ENCODE data around the gene LRRN2. TPM values are rescaled to one million over a fixed set of nuclear protein-coding genes. Genes with fewer than 3 reads are reported as not detected.
A peak's percentile ranks its signal among the peaks of the same experiment; 100 is the strongest.

LRRN2 gene
- total RNA-seq, 1 donor from 2014 or later = 3.9 TPM

DNA sequence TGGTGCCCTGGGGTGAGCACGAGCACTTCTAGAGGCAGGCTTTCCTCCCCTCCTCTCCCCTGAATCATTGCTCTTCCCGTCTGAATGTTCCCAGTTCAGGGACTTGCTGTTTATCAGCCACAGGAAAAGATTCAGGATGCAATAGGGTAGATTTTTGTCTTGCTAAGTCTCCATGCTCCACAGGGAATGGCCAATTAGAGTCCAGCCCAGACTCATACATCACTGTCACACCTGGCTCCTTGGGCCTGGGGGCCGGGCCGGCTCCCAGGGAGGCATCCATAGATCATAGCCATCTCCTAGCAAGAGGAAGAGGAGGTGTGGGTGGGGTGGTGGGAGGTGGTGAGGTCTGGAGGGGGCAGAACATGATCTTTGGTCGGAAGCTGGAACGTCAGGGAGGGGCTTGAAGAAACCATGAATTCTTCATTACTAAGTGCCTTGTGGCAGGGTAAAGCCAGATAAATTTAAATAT, 83.4 kb downstream of the LRRN2 start:
- no peak overlapping the region for H3K27ac Mint-ChIP-seq
- peaks cover 45% of the 10 kb centered on the region for H3K27me3 Mint-ChIP-seq (ENCODE audit: low read depth)
- peaks cover 4% of the 10 kb centered on the region for H3K4me1 Mint-ChIP-seq
- no peak overlapping the region for H3K4me3 Mint-ChIP-seq
- H3K36me3 Mint-ChIP-seq = no peaks in the 10 kb centered on the region
- H3K9me3 Mint-ChIP-seq = no peaks in the 10 kb centered on the region
- TF ChIP-seq, protein P1, sequence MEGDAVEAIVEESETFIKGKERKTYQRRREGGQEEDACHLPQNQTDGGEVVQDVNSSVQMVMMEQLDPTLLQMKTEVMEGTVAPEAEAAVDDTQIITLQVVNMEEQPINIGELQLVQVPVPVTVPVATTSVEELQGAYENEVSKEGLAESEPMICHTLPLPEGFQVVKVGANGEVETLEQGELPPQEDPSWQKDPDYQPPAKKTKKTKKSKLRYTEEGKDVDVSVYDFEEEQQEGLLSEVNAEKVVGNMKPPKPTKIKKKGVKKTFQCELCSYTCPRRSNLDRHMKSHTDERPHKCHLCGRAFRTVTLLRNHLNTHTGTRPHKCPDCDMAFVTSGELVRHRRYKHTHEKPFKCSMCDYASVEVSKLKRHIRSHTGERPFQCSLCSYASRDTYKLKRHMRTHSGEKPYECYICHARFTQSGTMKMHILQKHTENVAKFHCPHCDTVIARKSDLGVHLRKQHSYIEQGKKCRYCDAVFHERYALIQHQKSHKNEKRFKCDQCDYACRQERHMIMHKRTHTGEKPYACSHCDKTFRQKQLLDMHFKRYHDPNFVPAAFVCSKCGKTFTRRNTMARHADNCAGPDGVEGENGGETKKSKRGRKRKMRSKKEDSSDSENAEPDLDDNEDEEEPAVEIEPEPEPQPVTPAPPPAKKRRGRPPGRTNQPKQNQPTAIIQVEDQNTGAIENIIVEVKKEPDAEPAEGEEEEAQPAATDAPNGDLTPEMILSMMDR (IDR thresholded peaks at IDR 0.05; ENCODE audit: unreplicated experiment) = no peak
- DNase-seq (ENCODE audit: low spot score in 2 of 2, unreplicated experiment in 2 of 2) = no peak

DNA sequence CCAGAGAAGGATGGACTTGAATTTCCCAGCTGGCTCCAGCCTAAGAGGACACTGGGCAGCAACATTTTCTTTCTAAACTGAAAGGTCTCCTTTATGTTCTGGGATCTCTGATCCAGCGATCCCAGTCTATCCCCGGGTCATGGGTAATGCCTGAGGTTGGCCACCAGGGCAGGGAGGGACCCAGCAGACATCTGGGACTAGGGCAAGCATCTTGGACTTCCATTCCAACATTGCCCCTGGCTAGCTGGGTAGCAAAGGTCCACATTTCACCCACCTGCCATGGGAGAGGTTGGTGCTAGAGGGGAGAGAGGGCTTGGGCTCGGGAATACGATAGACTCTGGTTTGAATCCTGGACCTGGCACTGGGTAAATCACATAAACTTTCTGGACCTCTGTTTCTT, 84.6 kb downstream of the LRRN2 start:
- DNase-seq (ENCODE audit: low spot score in 2 of 2, unreplicated experiment in 2 of 2) = no peak
- no peaks in the 10 kb centered on the region for H3K9me3 Mint-ChIP-seq
- H3K27me3 Mint-ChIP-seq (ENCODE audit: low read depth) = peaks cover 43% of the 10 kb centered on the region
- no peaks in the 10 kb centered on the region for H3K36me3 Mint-ChIP-seq
- H3K27ac Mint-ChIP-seq = no peak overlapping the region
- TF ChIP-seq, protein P1 (IDR thresholded peaks at IDR 0.05; ENCODE audit: unreplicated experiment) = peak; percentile 32
- H3K4me1 Mint-ChIP-seq = peaks cover 4% of the 10 kb centered on the region
- no peak overlapping the region for H3K4me3 Mint-ChIP-seq

DNA sequence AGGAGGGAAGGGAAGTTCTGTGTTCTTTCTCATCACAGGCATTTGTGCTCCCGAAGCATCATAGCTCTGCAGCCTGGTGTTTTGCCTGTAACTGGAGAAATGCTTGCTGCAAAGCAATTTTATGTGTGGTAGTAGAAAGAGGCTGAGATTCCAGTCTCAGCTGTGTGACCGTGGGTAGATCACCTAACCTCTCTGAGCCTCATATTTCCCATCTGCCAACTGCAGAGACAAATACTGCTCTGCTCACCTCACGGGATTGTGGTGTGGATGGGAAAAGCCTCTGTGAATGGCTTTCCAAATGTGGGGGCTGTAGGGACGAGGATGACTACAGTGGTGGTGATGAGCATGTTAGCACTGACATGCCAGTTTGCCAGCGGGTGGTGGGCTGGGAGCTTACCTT, 85.3 kb downstream of the LRRN2 start:
- DNase-seq (ENCODE audit: low spot score in 2 of 2, unreplicated experiment in 2 of 2) = no peak
- Mint-ChIP-seq H3K27me3 (ENCODE audit: low read depth) (peaks cover 42% of the 10 kb centered on the region), H3K4me3 (no peak overlapping the region), H3K4me1 (peaks cover 4% of the 10 kb centered on the region), H3K36me3 (no peaks in the 10 kb centered on the region), H3K9me3 (no peaks in the 10 kb centered on the region), H3K27ac (no peak overlapping the region)
- TF ChIP-seq, protein P1 (IDR thresholded peaks at IDR 0.05; ENCODE audit: unreplicated experiment) = no peak

DNA sequence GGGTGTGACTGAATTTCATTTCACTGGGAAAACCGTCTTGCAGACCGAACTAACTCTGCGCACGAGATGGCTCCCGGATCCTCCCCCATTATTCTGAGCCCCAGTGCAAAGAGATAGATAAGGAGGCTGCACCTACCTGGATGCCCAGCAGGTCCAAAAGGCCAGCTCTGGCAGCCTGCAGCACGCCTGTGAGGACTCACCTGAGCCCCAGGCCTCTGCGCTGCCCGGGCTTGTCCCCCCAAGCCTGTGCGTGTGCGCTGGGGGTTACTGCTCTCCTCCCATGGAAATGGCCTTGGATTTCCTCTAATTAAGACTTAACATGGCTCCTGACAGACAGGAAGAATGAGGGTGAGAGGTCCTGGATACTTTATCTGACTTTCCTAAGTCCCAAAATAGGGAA, 85.9 kb downstream of the LRRN2 start:
- Mint-ChIP-seq H3K36me3 (no peaks in the 10 kb centered on the region), H3K27me3 (ENCODE audit: low read depth) (peaks cover 42% of the 10 kb centered on the region), H3K4me3 (no peak overlapping the region), H3K4me1 (peaks cover 4% of the 10 kb centered on the region), H3K27ac (no peak overlapping the region), H3K9me3 (no peaks in the 10 kb centered on the region)
- DNase-seq (ENCODE audit: low spot score in 2 of 2, unreplicated experiment in 2 of 2) = no peak
- TF ChIP-seq, protein P1 (IDR thresholded peaks at IDR 0.05; ENCODE audit: unreplicated experiment) = no peak

DNA sequence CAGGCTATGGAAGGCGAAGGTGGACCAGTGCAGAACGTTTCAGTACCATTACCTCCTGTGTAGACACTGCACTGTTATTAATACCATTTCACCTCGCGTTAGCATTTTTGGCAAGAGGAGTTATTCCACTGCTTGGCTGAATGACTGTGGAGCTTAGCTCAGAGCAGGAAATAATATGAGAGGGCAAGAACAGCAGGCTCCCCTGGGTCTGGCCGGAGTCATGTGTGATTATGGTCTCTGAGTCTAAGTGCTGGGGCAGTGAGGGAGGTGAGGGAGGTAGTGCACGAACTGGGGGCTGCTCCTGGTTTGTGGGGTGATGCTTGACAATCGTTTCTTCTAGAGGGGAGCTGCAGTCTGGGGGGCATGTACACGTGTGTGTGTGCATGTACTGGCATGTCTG, 86.4 kb downstream of the LRRN2 start:
- Mint-ChIP-seq H3K27me3 (ENCODE audit: low read depth) (peaks cover 37% of the 10 kb centered on the region), H3K27ac (no peak overlapping the region)
- TF ChIP-seq, protein P1 (IDR thresholded peaks at IDR 0.05; ENCODE audit: unreplicated experiment) = no peak

More for the DNA sequence above, 86.4 kb downstream of the LRRN2 start:
- Mint-ChIP-seq H3K9me3 (no peaks in the 10 kb centered on the region), H3K4me3 (no peak overlapping the region), H3K36me3 (no peaks in the 10 kb centered on the region), H3K4me1 (peaks cover 4% of the 10 kb centered on the region)
- DNase-seq (ENCODE audit: low spot score in 2 of 2, unreplicated experiment in 2 of 2) = no peak

Data from mesothelial cell of epicardium (in vitro differentiated cells).